Left ventricle myocardium inferior (tissue), 1 donor: ENCODE measurements around the gene NR1I2. TPM values are rescaled to one million over a fixed set of nuclear protein-coding genes. Genes with fewer than 3 reads are reported as not detected.

Source experiments
- DNase-seq: peaks from one replicate; pipeline ENCODE4 v3.0.0-alpha.2; 2020
- H3K27ac ChIP-seq: fragments of 200-600 bp; replicated peaks from 2 replicates; pipeline ENCODE4 v1.8.0; 2021
- H3K27me3 ChIP-seq: fragments of 200-600 bp; 2 replicates; pipeline ENCODE4 v1.8.0; 2021; ENCODE audit warnings: low read depth
- H3K36me3 ChIP-seq: fragments of 200-600 bp; 2 replicates; pipeline ENCODE4 v1.8.0; 2021
- H3K4me1 ChIP-seq: fragments of 200-600 bp; 2 replicates; pipeline ENCODE4 v1.8.0; 2021
- H3K4me3 ChIP-seq: fragments of 200-600 bp; 2 replicates; pipeline ENCODE4 v1.8.0; 2021; ENCODE audit warnings: mild to moderate bottlenecking, moderate library complexity
- H3K9me3 ChIP-seq: fragments of 200-600 bp; replicated peaks from 2 replicates; pipeline ENCODE4 v1.8.0; 2021
- CTCF ChIP-seq: fragments of 200-600 bp; IDR thresholded peaks from 2 replicates; pipeline ENCODE4 v1.8.0; 2021; ENCODE audit warnings: antibody characterized with exemption, mild to moderate bottlenecking, borderline replicate concordance
- intact Hi-C: fragments of 100-400 bp; cut with micrococcal nuclease; formaldehyde crosslinking; loops from one replicate; pipeline ENCODE4 v1.11.0; 2022
- total RNA-seq: library from RNA; stranded (reverse); fragmentation: NEBNext Ultra II Directional; extraction: Animal tissue kit (Norgen Biotek cat#: 25700); gene quantifications from one replicate; pipeline ENCODE4 v1.2.1, GENCODE V29; 2021
- donor health status: DM: no; HTN: yes; CAD: no; lungs with severe emphysema.

Gene NR1I2
- total RNA-seq, 1 donor from 2014 or later = not detected

- Histone ChIP-seq H3K4me1 (peaks cover 21% of the 10 kb centered on the region), H3K9me3 (peaks cover 6% of the 10 kb centered on the region), H3K36me3 (peaks cover 19% of the 10 kb centered on the region), H3K27me3 (no peaks in the 10 kb centered on the region), H3K27ac (peak overlapping the region; percentile 59), H3K4me3 (no peak overlapping the region)
- DNase-seq = no peak
- intact Hi-C loops = no loop called here
- TF ChIP-seq CTCF = no peak
These were observed 60.0 kb downstream of the NR1I2 start for GRCh38 chr3:119841808-119842471.

GRCh38 chr3:119849126-119849525 lies 67.2 kb downstream of the NR1I2 start:
- Histone ChIP-seq H3K4me1 (peaks cover 17% of the 10 kb centered on the region), H3K36me3 (peaks cover 5% of the 10 kb centered on the region), H3K27ac (no peak overlapping the region), H3K4me3 (no peak overlapping the region), H3K27me3 (no peaks in the 10 kb centered on the region), H3K9me3 (peaks cover 11% of the 10 kb centered on the region)
- no peak for TF ChIP-seq CTCF
- intact Hi-C loops = no loop called here
- DNase-seq = no peak

- H3K4me3 ChIP-seq = no peak overlapping the region
- H3K36me3 ChIP-seq = peaks cover 31% of the 10 kb centered on the region
- no peak for TF ChIP-seq CTCF
- H3K27me3 ChIP-seq = no peaks in the 10 kb centered on the region
- no peak for DNase-seq
- intact Hi-C loops = no loop called here
- H3K27ac ChIP-seq = no peak overlapping the region
- H3K4me1 ChIP-seq = peaks cover 16% of the 10 kb centered on the region
- H3K9me3 ChIP-seq = peaks cover 11% of the 10 kb centered on the region
These were observed 74.8 kb downstream of the NR1I2 start for GRCh38 chr3:119856695-119857094.

- Histone ChIP-seq H3K27ac (no peak overlapping the region), H3K36me3 (peaks cover 44% of the 10 kb centered on the region), H3K27me3 (no peaks in the 10 kb centered on the region), H3K4me3 (no peak overlapping the region), H3K9me3 (peaks cover 11% of the 10 kb centered on the region), H3K4me1 (peaks cover 16% of the 10 kb centered on the region)
- intact Hi-C loops = no loop called here
- DNase-seq = no peak
- no peak for TF ChIP-seq CTCF
These were observed 77.1 kb downstream of the NR1I2 start for GRCh38 chr3:119858957-119859356.

GRCh38 chr3:119859728-119860127 lies 77.8 kb downstream of the NR1I2 start:
- peaks cover 44% of the 10 kb centered on the region for H3K36me3 ChIP-seq
- H3K27ac ChIP-seq = peak overlapping the region; percentile 37
- no peaks in the 10 kb centered on the region for H3K27me3 ChIP-seq
- H3K4me3 ChIP-seq = no peak overlapping the region
- H3K9me3 ChIP-seq = peaks cover 11% of the 10 kb centered on the region
- no peak for TF ChIP-seq CTCF
- peaks cover 16% of the 10 kb centered on the region for H3K4me1 ChIP-seq
- no peak for DNase-seq
- intact Hi-C loops = no loop called here
